ENCODE data around the gene SLC25A42. TPM values are rescaled to one million over a fixed set of nuclear protein-coding genes. Genes with fewer than 3 reads are reported as not detected.

The SLC25A42 gene
- total and polyA plus RNA-seq, 2 of the 4 experiments (the other 2 are of a cell fraction): 2.0 to 9.9 TPM

- TF ChIP-seq MAFK (IDR thresholded peaks at IDR 0.05; ENCODE audit: low read depth, low read length) (no peak), RFX5 (IDR thresholded peaks at IDR 0.05; ENCODE audit: low read depth, low read length) (no peak), MAZ (IDR thresholded peaks at IDR 0.05; ENCODE audit: borderline replicate concordance, low read depth, low read length) (no peak), RAD21 (IDR thresholded peaks at IDR 0.05; ENCODE audit: low read length) (no peak), ELK1 (IDR thresholded peaks at IDR 0.05; ENCODE audit: borderline replicate concordance, low read depth, low read length) (no peak), FOS (IDR thresholded peaks at IDR 0.05; ENCODE audit: low read depth, low read length) (no peak), USF2 (IDR thresholded peaks at IDR 0.05; ENCODE audit: low read depth, low read length) (no peak), CHD1 (IDR thresholded peaks at IDR 0.05; ENCODE audit: low read depth, low read length) (no peak), SMC3 (IDR thresholded peaks at IDR 0.05; ENCODE audit: low read depth, low read length) (no peak), CTCF (conservative IDR thresholded peaks at IDR 0.05; ENCODE audit: low read depth, low read length) (no peak), RCOR1 (IDR thresholded peaks at IDR 0.05; ENCODE audit: insufficient replicate concordance, low read length) (no peak), BHLHE40 (IDR thresholded peaks at IDR 0.05; ENCODE audit: low read depth, low read length) (no peak), MXI1 (IDR thresholded peaks at IDR 0.05; ENCODE audit: borderline replicate concordance, low read depth, low read length) (no peak), CEBPB (IDR thresholded peaks at IDR 0.05; ENCODE audit: low read depth, low read length) (no peak), NFE2L2 (IDR thresholded peaks at IDR 0.05; ENCODE audit: low read depth, low read length) (no peak), POLR2A (IDR thresholded peaks at IDR 0.05; ENCODE audit: low read depth, low read length) (no peak)
- 0% methylated on average over 10 of the region's 32 CpGs; no CpG with 5 or more reads in 1 of the 2 experiments for WGBS, 2 experiments (ENCODE audit: extremely low coverage in 2 of 2, insufficient read length in 1 of 2)
- peak overlapping the region; percentile 52; the same call in 1 of the 2 replicates for H4K91ac ChIP-seq (ENCODE audit: insufficient read depth, low read depth, low read length)
- H3K9me1 ChIP-seq (ENCODE audit: insufficient read depth, low read length): peaks cover 7% of the 10 kb centered on the region; the same call in 1 of the 2 replicates
- ATAC-seq (ENCODE audit: low read depth) (no peak), DNase-seq (no peak)
- H2AFZ ChIP-seq (replicated peaks; ENCODE audit: low read length, poor library complexity): peak overlapping the region; percentile 99
- no TSS peak for BruUV-seq (replicated peaks)
- peaks cover 9% of the 10 kb centered on the region for H3K36me3 ChIP-seq (ENCODE audit: control insufficient read depth, insufficient read depth, low read length)
- H2AK9ac ChIP-seq (replicated peaks; ENCODE audit: low read depth, low read length, poor library complexity): peak overlapping the region; percentile 56
- peak overlapping the region; percentile 83 for H3K9ac ChIP-seq (ENCODE audit: low read depth, low read length)
- ChIA-PET POLR2A (ENCODE audit: unreplicated experiment) (no interaction called here), CTCF (no interaction called here)
- peak overlapping the region; percentile 74 for H3K27ac ChIP-seq (ENCODE audit: insufficient read depth, low read length)
- H2BK5ac ChIP-seq (ENCODE audit: low read depth, low read length, poor library complexity, severe bottlenecking): peak overlapping the region; percentile 47
- H4K20me1 ChIP-seq (ENCODE audit: insufficient read depth, low read length): peaks cover 18% of the 10 kb centered on the region
- in situ Hi-C loops (cut with MboI; ENCODE audit: low sequenced_read_pairs): no loop called here
- H3K56ac ChIP-seq (ENCODE audit: extremely low read depth, insufficient read depth, low read length): 0 out of 2 replicates have a peak overlapping the region, but pooled peaks have one; percentile 47
- peak overlapping the region; percentile 56 for H3K4ac ChIP-seq (ENCODE audit: low read depth, low read length)
- peaks cover 37 to 73% of the 10 kb centered on the region in 2 experiments for H3K79me1 ChIP-seq (ENCODE audit: low read depth in 1 of 2, low read length in 2 of 2)
- H4K5ac ChIP-seq (ENCODE audit: low read depth, low read length): no peak overlapping the region
- peak overlapping the region; percentile 6; the same call in 1 of the 2 replicates for H3K23ac ChIP-seq (ENCODE audit: low read depth, low read length)
- H3K4me3 ChIP-seq (ENCODE audit: insufficient read depth, low read depth, low read length): peak overlapping the region; percentile 70
- H3K9me3 ChIP-seq (ENCODE audit: control insufficient read depth, insufficient read depth, low read length): no peaks in the 10 kb centered on the region; the same call in 1 of the 2 replicates
- peak overlapping the region; percentile 92 for H3K4me2 ChIP-seq (ENCODE audit: low read depth, low read length)
- H2AK5ac ChIP-seq (ENCODE audit: low read depth, low read length): peak overlapping the region; percentile 71; the same call in 1 of the 2 replicates
- no peak overlapping the region for H2BK20ac ChIP-seq (ENCODE audit: low read depth, low read length)
- peak overlapping the region; percentile 35; the same call in 1 of the 2 replicates for H3K14ac ChIP-seq (replicated peaks; ENCODE audit: low read depth, low read length)
- no peak overlapping the region for H2BK120ac ChIP-seq (ENCODE audit: low read depth, low read length)
- dilution Hi-C loops (cut with HindIII; ENCODE audit: low sequenced_read_pairs, unreplicated experiment): no loop called here
- peaks cover 6% of the 10 kb centered on the region for H3K4me1 ChIP-seq (ENCODE audit: control insufficient read depth, insufficient read depth, low read length)
- H2BK15ac ChIP-seq (ENCODE audit: low read depth, low read length): no peak overlapping the region
- intact Hi-C loops (cut with micrococcal nuclease): no loop called here
- no peak overlapping the region for H3K18ac ChIP-seq (ENCODE audit: low read depth, low read length)
- no peaks in the 10 kb centered on the region for H3K27me3 ChIP-seq (ENCODE audit: control insufficient read depth, insufficient read depth, low read length)
- peak overlapping the region in 1 of 2 experiments; percentile 1; a peak in 2 of 4 replicates for H4K8ac ChIP-seq (ENCODE audit: low read depth in 2 of 2, low read length in 2 of 2)
These were observed 30.7 kb upstream of the SLC25A42 start for GRCh38 chr19:19033176-19033425.
